Activated CD4-positive, alpha-beta T cell treated with anti-CD3 and anti-CD28 coated beads, Interleukin-2, amount 50 U/mL, for 48 hours (primary cell): ENCODE results near the gene PCSK2.

Experiments
- DNase-seq, 2 experiments: peaks; one replicate each; pipeline ENCODE4 v3.0.0-alpha.2; 2020

Gene PCSK2

DNA sequence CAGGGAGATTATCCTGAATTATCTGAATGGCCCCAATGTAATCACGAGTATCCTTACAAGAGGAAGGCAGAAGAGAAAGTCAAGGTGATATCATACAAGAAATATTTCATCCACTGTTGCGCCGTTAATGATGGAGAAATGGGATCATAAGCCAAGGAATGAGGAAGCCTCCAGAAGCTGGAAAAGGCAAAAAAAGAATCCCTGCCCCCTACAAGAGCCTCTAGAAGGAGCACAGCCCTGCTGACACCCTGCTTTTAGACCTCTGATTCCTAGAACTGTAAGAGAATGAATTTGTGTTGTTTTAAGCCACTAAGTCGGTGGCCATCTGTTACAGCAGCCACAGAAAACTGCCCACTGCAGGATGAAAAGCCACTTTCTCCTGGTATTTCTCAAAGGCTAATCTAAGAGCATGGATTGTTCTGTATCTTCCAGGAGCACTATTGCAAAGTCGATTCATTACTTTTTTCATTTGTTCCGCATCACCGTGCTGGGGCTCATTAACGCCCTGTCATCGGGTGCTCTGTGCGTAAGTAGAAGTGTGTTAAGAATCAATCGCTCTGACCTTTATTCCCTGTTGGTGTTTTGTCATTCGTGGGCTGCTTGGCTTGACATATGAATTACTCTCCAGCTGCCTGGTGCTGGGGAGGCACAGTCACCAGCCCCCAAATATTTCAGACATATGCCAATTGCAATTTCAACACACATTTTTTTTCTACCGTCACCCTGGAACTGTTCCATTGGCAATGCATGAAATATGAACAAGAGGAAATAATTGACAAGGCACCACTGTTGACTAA, 117.0 kb downstream of the PCSK2 start:
- DNase-seq: no peak

GRCh38 chr20:17344790-17345189, 118.0 kb downstream of the PCSK2 start:
- DNase-seq: no peak

DNA sequence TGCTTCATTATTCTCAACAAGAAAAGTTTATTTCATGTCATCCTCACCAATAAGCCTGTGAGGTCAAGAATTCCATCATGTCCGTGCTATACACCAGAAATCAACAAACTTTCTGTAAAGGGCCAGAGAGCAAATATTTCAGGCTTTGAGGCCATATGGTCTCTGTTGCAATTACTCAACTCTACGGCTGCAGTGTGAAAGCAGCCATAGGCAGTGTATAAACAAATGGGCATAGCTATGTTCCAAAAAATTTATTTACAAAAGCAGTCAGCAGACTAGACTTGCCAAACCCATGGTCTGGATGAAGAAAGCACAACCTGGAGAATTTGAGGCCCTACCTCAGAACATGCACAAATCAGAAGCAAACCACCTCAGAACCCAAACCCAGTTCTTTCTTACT, 118.5 kb downstream of the PCSK2 start:
- no peak for DNase-seq

DNA sequence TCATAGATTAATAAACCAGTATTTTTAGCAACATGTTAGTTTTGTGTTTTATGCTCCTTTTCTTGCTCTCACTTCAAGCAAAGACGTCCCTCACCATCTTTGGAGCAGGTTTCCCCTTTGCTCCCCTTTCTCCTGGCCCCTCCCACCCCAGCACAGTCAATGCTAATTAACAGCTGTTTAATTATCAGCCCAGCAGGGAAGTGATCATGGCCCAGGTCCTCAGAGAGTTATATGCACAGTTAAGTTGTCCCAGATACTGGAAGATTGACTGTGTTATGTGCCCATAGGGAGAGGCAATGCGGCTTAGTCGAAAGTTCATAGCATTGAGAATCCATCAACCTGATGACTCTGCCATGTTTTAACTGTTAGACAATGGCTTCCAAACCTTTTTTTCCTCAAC, 123.5 kb downstream of the PCSK2 start:
- DNase-seq: no peak

- DNase-seq: no peak
These were observed 130.4 kb downstream of the PCSK2 start for GRCh38 chr20:17357238-17357637.

- no peak for DNase-seq
These were observed 132.0 kb downstream of the PCSK2 start for GRCh38 chr20:17358854-17359253.

- no peak for DNase-seq
These were observed 137.8 kb downstream of the PCSK2 start for GRCh38 chr20:17364681-17365080.

DNA sequence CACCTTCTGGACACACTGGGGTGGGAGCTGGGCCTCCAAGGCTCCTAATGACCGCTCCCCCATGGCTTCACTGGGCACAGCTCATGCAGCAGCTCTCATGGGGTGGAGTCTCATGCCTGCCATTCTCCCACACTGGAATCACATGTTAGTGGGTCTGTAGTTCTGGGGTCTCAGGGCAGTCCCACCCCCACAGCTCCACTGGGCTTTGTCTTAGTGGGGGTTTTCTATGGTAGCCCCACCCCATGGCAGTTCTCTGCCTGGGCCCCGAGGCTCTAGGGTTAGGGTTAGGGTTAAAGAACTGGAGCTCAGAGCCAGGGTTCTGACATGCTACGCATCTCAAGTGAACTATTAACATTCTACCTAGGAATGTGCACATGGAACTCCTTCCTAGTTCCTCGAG, 139.0 kb downstream of the PCSK2 start:
- DNase-seq: no peak

DNA sequence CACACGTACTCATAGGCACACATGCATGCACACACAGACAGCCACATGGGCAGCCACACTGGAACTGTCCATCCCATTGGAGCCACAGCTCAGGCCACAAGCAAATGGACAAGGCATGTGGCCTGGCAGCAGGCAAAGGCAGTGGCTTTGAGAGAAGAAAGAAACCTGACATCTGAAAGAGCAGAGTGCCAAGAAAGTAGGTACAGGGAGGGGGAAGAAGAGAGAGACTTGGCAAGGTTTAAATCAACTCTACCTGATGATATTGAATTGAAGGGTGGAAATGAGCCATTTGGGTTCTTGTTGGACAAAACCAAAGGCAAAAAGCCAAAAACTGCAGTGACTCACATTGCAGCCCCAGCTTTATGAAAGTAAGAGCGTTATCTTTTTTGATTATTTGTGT, 142.7 kb downstream of the PCSK2 start:
- DNase-seq: no peak

GRCh38 chr20:17372806-17373440, 146.1 kb downstream of the PCSK2 start:
- no peak for DNase-seq

DNA sequence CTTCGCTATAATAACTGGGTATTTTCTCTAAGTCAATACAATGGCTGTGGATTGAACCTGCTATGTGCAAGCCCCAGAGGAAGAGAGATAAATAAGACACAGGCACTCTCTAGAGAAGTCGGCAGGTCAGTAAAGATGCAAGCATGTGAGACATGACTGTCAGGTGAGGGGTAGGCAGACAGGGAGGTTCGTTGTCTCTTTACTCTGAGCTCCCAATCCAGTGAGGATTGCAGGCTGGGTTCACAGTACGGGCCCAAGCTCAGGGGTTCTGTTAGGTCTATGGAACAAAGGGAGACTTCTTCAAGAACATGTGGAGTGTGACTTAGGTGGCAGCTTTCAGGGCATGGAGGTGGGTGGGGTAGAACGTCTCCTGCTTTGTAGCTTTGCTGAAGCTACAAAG, 147.2 kb downstream of the PCSK2 start:
- no peak for DNase-seq

- DNase-seq: no peak
These were observed 149.2 kb downstream of the PCSK2 start for GRCh38 chr20:17376031-17376430.

DNA sequence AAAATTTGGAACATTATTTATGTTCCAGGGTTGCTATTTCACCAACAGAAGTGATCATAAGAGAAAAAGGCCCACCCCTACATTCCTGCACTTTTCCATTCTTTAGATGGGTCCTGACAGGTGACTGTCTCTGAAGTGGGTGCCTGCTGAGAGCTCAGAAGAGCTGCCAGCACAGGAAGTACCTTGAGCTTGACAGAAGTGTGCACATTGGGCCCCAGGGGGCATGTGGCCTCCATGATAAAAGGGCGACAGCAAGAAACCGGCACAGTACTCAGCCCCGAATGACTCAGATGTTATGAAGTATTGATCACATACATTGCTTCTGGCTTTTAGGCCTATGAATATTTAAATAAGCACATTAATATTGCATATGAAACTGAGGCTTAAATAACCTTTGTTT, 150.4 kb downstream of the PCSK2 start:
- no peak for DNase-seq

- no peak for DNase-seq
These were observed 152.8 kb downstream of the PCSK2 start for GRCh38 chr20:17379651-17380050.

- no peak for DNase-seq
These were observed 154.0 kb downstream of the PCSK2 start for GRCh38 chr20:17380801-17381200.

DNA sequence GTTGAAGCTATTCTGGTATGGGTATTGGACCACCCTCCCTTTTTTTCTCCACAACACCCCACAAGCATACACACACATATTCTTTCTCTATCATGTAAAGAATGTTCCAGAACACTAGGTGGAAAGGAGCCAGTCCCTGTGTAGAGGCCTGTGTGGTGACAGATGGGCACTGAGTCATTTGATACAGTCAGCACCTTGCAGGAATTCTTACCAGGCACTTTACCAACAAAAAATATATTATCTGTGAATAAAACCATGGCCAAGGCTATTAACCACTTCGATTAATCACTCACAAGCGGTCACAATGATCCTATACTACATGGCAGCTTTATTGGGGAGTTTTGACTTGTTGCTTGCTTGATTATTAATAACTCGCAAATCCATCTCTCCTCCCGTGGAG, 154.9 kb downstream of the PCSK2 start:
- no peak for DNase-seq

GRCh38 chr20:17385798-17386197, 159.0 kb downstream of the PCSK2 start:
- DNase-seq: no peak

DNA sequence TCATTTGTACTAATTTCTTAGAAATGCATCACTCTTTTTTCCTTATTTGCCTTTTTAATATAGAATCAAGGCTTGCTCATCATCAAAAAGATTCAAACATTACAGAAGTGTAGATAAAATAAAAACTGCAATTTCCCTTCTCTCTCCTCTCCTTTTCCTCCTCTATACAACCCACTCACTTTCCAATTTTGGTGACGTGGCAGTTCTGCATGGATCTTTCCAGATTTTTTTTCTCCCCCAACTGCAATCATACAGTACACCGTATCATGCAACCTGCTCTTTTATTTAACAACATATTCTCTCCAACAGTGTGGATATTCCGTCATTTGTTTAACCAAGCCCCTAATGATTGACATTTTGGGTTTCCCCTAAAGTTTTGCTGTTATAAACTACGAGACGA, 163.8 kb downstream of the PCSK2 start:
- no peak for DNase-seq

- no peak for DNase-seq
These were observed 164.4 kb downstream of the PCSK2 start for GRCh38 chr20:17391127-17391771.

GRCh38 chr20:17394411-17394810, 167.6 kb downstream of the PCSK2 start:
- DNase-seq: no peak

- DNase-seq: no peak
These were observed 168.9 kb downstream of the PCSK2 start for GRCh38 chr20:17395729-17396128.

- DNase-seq: no peak
These were observed 172.6 kb downstream of the PCSK2 start for GRCh38 chr20:17399303-17399985.

DNA sequence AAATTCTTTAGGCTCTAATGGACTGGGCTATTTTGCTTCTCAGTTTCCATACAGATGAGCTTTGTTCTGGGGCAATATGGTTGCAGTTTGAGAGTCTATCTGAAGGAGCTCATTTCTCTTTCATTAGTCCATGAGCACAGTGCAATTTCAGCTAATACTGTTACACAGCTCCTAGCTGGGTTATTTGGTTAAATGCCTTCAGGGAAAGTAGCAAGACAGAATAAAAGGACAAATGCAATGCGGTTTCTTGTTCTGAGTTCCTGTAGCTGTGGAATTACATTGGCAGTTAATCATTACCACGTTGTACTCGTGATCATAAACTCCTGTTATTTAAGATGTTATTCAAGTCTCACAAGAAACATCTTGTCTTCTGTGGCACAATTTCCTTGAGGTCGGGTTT, 176.6 kb downstream of the PCSK2 start:
- no peak for DNase-seq
